GM12878 (cell line): Measurements from ENCODE around the gene FOXJ1.

ENCODE experiments used
- LARP7 ChIP-seq: fragments of 450-650 bp; IDR thresholded peaks from 2 replicates; pipeline ENCODE4 v1.6.1; 2017; ENCODE audit warnings: mild to moderate bottlenecking
- RAD21 ChIP-seq: IDR thresholded peaks from 2 replicates; pipeline ENCODE4 v1.6.1; 2011; ENCODE audit warnings: mild to moderate bottlenecking, low read depth, low read length, moderate library complexity; ENCODE audit not compliant: insufficient read depth
- SMARCA5 ChIP-seq: fragments of 450-650 bp; IDR thresholded peaks from 2 replicates; pipeline ENCODE4 v1.6.1; 2017; ENCODE audit warnings: mild to moderate bottlenecking
- TF ChIP-seq, protein P1 (sequence below), 3 experiments: IDR thresholded peaks in 2 of 3; conservative IDR thresholded peaks in 1 of 3; 2 replicates each; pipeline ENCODE4 v1.5.1; 2011; ENCODE audit warnings: low read depth in 3 of 3, low read length in 3 of 3, mild to moderate bottlenecking in 3 of 3, control low read depth in 2 of 3, moderate library complexity in 2 of 3, inconsistent platforms in 1 of 3, mixed read lengths in 1 of 3; ENCODE audit not compliant: control insufficient read depth in 2 of 3, insufficient read depth in 1 of 3; ENCODE audit errors: extremely low read depth in 1 of 3

DNA sequence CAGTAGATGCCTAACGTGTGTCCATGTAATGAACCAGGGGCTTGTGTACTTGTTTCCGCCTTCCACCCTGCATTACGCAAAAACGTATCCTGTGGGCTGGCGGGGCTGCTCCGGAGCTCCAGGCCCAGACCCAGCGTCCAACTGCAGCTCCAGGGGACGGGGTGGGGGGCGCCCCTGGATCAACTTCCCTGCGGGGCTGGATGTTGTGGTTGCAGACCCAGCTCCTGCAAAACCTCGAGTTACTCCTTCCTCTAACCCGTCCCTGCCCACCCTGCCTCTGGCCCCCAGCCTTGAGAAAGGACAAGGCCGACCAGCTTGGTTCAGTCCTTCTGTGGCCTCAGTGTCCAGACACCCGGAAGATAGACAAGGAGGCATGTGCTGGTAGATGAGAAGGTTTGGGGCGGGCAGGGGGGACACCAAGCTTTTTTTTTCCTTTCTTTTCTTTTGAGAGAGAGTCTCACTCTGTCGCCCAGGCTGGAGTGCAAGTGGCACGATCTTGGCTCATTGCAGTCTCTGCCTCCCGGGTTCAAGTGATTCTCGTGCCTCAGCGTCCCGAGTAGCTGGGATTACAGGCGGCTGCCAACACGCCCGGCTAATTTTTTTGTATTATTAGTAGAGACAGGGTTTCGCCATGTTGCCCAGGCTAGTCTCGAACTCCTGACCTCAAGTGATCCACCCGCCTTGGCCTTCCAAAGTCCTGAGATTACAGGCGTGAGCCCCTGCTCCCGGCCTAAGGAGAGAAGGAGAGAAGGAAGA, 36.7 kb downstream of the FOXJ1 start:
- TF ChIP-seq RAD21, result no peak
- TF ChIP-seq, protein P1, sequence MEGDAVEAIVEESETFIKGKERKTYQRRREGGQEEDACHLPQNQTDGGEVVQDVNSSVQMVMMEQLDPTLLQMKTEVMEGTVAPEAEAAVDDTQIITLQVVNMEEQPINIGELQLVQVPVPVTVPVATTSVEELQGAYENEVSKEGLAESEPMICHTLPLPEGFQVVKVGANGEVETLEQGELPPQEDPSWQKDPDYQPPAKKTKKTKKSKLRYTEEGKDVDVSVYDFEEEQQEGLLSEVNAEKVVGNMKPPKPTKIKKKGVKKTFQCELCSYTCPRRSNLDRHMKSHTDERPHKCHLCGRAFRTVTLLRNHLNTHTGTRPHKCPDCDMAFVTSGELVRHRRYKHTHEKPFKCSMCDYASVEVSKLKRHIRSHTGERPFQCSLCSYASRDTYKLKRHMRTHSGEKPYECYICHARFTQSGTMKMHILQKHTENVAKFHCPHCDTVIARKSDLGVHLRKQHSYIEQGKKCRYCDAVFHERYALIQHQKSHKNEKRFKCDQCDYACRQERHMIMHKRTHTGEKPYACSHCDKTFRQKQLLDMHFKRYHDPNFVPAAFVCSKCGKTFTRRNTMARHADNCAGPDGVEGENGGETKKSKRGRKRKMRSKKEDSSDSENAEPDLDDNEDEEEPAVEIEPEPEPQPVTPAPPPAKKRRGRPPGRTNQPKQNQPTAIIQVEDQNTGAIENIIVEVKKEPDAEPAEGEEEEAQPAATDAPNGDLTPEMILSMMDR (IDR thresholded peaks at IDR 0.05 in 2 of 3, conservative IDR thresholded peaks at IDR 0.05 in 1 of 3; ENCODE audit: control insufficient read depth in 2 of 3, extremely low read depth in 1 of 3, insufficient read depth in 1 of 3, low read depth in 3 of 3, low read length in 3 of 3), result no peak
- no peak; the same call in 1 of the 2 replicates for TF ChIP-seq LARP7
- TF ChIP-seq SMARCA5, result no peak
